SIG-M5 (cell line): ENCODE measurements around the gene UNC80.

Experiments used
- DNase-seq: peaks from one replicate; lab custom pipeline; 2025; lab: John Stamatoyannopoulos, UW

Gene UNC80

GRCh38 chr2:210034087-210034683 lies 262.6 kb downstream of the UNC80 start:
- no peak for DNase-seq

GRCh38 chr2:210035679-210036078 lies 264.0 kb downstream of the UNC80 start:
- no peak for DNase-seq

GRCh38 chr2:210038078-210038477 lies 266.4 kb downstream of the UNC80 start:
- no peak for DNase-seq

DNA sequence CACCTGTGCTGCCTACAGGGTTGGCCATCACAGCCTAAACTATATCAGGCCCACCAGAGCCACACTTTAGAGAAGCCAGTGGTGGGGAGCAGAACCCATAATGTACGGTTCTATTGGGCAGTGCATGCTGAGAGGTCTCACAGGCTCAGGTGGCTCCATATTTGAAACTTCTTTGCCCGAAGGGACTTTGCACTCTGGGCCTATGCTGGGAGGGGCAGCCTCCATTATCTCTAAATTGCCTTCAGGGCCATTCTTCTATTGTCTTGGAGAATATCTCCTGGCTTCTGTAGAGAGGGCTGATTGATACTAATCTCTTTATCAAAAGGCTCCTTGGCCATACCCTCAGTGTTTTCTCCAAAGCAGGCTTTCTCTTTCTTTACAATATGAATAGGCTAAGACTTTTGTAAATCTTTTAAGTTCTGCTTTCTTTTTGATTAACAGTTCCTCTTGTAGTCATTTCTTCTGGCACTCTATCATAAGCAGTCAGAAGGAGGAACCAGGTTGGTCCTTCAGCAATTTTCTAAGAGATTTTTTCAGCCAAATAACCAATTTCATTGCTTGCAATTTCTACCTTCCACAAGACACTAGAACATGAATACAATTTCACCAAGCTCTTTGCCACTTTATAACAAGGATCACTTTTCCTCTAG lies 275.3 kb downstream of the UNC80 start:
- no peak for DNase-seq
